Neuronal stem cell (in vitro differentiated cells): ENCODE measurements around the gene MGAT3.

Experiments used
- DNase-seq: peaks from one replicate; pipeline ENCODE4 v3.0.0-alpha.2; 2013; ENCODE audit warnings: low spot score
- H2AFZ ChIP-seq: one replicate; pipeline ENCODE4 v1.6.1; 2013; ENCODE audit warnings: mild to moderate bottlenecking, low read length, inconsistent platforms
- H2AK5ac ChIP-seq: 2 replicates; pipeline ENCODE4 v1.6.1; 2013; ENCODE audit warnings: low read depth, mild to moderate bottlenecking, inconsistent platforms, low read length, moderate library complexity, mixed read lengths
- H2BK120ac ChIP-seq: 2 replicates; pipeline ENCODE4 v1.6.1; 2013; ENCODE audit warnings: low read depth, mild to moderate bottlenecking, inconsistent platforms, low read length, moderate library complexity, mixed read lengths
- H2BK12ac ChIP-seq: one replicate; pipeline ENCODE4 v1.6.1; 2013; ENCODE audit warnings: low read length, inconsistent platforms
- H2BK15ac ChIP-seq: 2 replicates; pipeline ENCODE4 v1.6.1; 2013; ENCODE audit warnings: mild to moderate bottlenecking, low read length, inconsistent platforms, mixed read lengths
- H2BK5ac ChIP-seq: one replicate; pipeline ENCODE4 v1.6.1; 2013; ENCODE audit warnings: inconsistent platforms, mild to moderate bottlenecking, low read length, moderate library complexity
- H3K14ac ChIP-seq: one replicate; pipeline ENCODE4 v1.6.1; 2013; ENCODE audit warnings: low read length, inconsistent platforms
- H3K18ac ChIP-seq: 2 replicates; pipeline ENCODE4 v1.6.1; 2013; ENCODE audit warnings: low read length, inconsistent platforms
- H3K23ac ChIP-seq: 2 replicates; pipeline ENCODE4 v1.6.1; 2013; ENCODE audit warnings: low read depth, mild to moderate bottlenecking, mixed read lengths, low read length, inconsistent platforms; ENCODE audit not compliant: poor library complexity
- H3K27ac ChIP-seq: replicated peaks from 3 replicates; pipeline ENCODE4 v1.5.1; 2013; ENCODE audit warnings: low read length, inconsistent platforms
- H3K27me3 ChIP-seq, 3 experiments: 2 replicates each; pipeline ENCODE4 v1.6.1; 2013; ENCODE audit warnings: low read length in 3 of 3, mild to moderate bottlenecking in 2 of 3, inconsistent platforms in 1 of 3, low read depth in 1 of 3, mixed read lengths in 1 of 3, moderate library complexity in 1 of 3; ENCODE audit not compliant: control insufficient read depth in 3 of 3, insufficient read depth in 3 of 3
- H3K36me3 ChIP-seq, 2 donors: replicated peaks in 1 of 2; 2 replicates each; pipeline ENCODE4 v1.6.1; 2013; ENCODE audit warnings: low read length in 2 of 2; ENCODE audit not compliant: control insufficient read depth in 2 of 2, insufficient read depth in 2 of 2
- H3K4ac ChIP-seq: 2 replicates; pipeline ENCODE4 v1.6.1; 2013; ENCODE audit warnings: inconsistent platforms, mild to moderate bottlenecking, low read length, moderate library complexity
- H3K4me1 ChIP-seq, 2 donors: 1 replicate in 1 of 2; 2 replicates in 1 of 2; pipeline ENCODE4 v1.6.1; 2013; ENCODE audit warnings: low read length in 2 of 2, low read depth in 1 of 2; ENCODE audit not compliant: control insufficient read depth in 2 of 2, insufficient read depth in 1 of 2
- H3K4me2 ChIP-seq: one replicate; pipeline ENCODE4 v1.6.1; 2013; ENCODE audit warnings: mild to moderate bottlenecking, low read length, inconsistent platforms; ENCODE audit not compliant: insufficient read depth, poor library complexity, severe bottlenecking
- H3K4me3 ChIP-seq, 2 donors: 2 replicates each; pipeline ENCODE4 v1.5.1; 2013; ENCODE audit warnings: low read length in 2 of 2, mild to moderate bottlenecking in 2 of 2, inconsistent platforms in 1 of 2, moderate library complexity in 1 of 2
- H3K79me1 ChIP-seq: one replicate; pipeline ENCODE4 v1.6.1; 2013; ENCODE audit warnings: low read depth, mild to moderate bottlenecking, inconsistent platforms, low read length, moderate library complexity
- H3K9ac ChIP-seq: one replicate; pipeline ENCODE4 v1.6.1; 2013; ENCODE audit warnings: mild to moderate bottlenecking, low read depth, low read length, inconsistent platforms; ENCODE audit not compliant: poor library complexity
- H3K9me3 ChIP-seq, 2 donors: replicated peaks in 1 of 2; 2 replicates each; pipeline versions ENCODE3 to v1.6.1; 2013; ENCODE audit warnings: low read length in 2 of 2, mild to moderate bottlenecking in 2 of 2, inconsistent platforms in 1 of 2, low read depth in 1 of 2, mixed read lengths in 1 of 2, moderate library complexity in 1 of 2; ENCODE audit not compliant: control insufficient read depth in 2 of 2, insufficient read depth in 1 of 2
- H4K8ac ChIP-seq: one replicate; pipeline ENCODE4 v1.6.1; 2013; ENCODE audit warnings: low read depth, mild to moderate bottlenecking, inconsistent platforms, low read length, moderate library complexity
- H4K91ac ChIP-seq: one replicate; pipeline ENCODE4 v1.6.1; 2013; ENCODE audit warnings: low read length, low read depth, mild to moderate bottlenecking, inconsistent platforms; ENCODE audit not compliant: poor library complexity
- WGBS, 2 donors: extraction: QIAGEN DNeasy Blood & Tissue Kit; methylation state at CpG; one replicate each; pipeline ENCODE4 v1.1.7; 2013; ENCODE audit warnings: missing lambda C conversion rate in 2 of 2, mixed read lengths in 1 of 2; ENCODE audit not compliant: insufficient read length in 2 of 2, insufficient replicate concordance in 1 of 2; ENCODE audit errors: extremely low coverage in 2 of 2; 5-methylcytosine and 5-hydroxymethylcytosine counted together

The MGAT3 gene

GRCh38 chr22:39469326-39469680 is 12.5 kb downstream of the MGAT3 start:
- H4K91ac ChIP-seq: no peak overlapping the region
- H2BK12ac ChIP-seq: peak overlapping the region; percentile 75
- WGBS, 2 donors: no CpG with 5 or more reads among the region's 6 CpGs
- H3K4ac ChIP-seq: no peak overlapping the region
- peak overlapping the region; percentile 20 for H3K27ac ChIP-seq
- no peak overlapping the region for H4K8ac ChIP-seq
- H3K4me3 ChIP-seq: no peak overlapping the region
- H3K36me3 ChIP-seq: no peaks in the 10 kb centered on the region
- peak overlapping the region; percentile 43 for H2AK5ac ChIP-seq
- no peaks in the 10 kb centered on the region for H3K27me3 ChIP-seq
- peak overlapping the region; percentile 86 for H2BK15ac ChIP-seq
- H3K4me1 ChIP-seq: peaks cover 43 to 45% of the 10 kb centered on the region in 2 donors
- H3K18ac ChIP-seq: peak overlapping the region; percentile 59
- H3K23ac ChIP-seq: no peak overlapping the region
- no peak overlapping the region for H2AFZ ChIP-seq
- H2BK5ac ChIP-seq: peak overlapping the region; percentile 79
- no peak overlapping the region for H3K4me2 ChIP-seq
- DNase-seq: no peak
- no peak overlapping the region for H3K14ac ChIP-seq
- peaks cover 13% of the 10 kb centered on the region for H3K79me1 ChIP-seq
- peak overlapping the region; percentile 82 for H2BK120ac ChIP-seq
- H3K9ac ChIP-seq: peak overlapping the region; percentile 66
- no peaks in the 10 kb centered on the region for H3K9me3 ChIP-seq

- Histone ChIP-seq H2AFZ (no peak overlapping the region), H3K18ac (peak overlapping the region; percentile 53), H3K79me1 (peaks cover 14% of the 10 kb centered on the region), H4K91ac (peak overlapping the region; percentile 75), H3K14ac (peak overlapping the region; percentile 49), H3K36me3 (no peaks in the 10 kb centered on the region), H2BK15ac (peak overlapping the region; percentile 86), H3K9ac (peak overlapping the region; percentile 56), H3K4me2 (no peak overlapping the region), H2BK12ac (peak overlapping the region; percentile 88), H3K27me3 (no peaks in the 10 kb centered on the region), H3K27ac (peak overlapping the region; percentile 42), H3K4me3 (no peak overlapping the region), H3K4me1 (peaks cover 46 to 51% of the 10 kb centered on the region in 2 donors), H2BK5ac (peak overlapping the region; percentile 79), H2BK120ac (peak overlapping the region; percentile 82), H3K23ac (peak overlapping the region; percentile 32), H3K4ac (no peak overlapping the region), H2AK5ac (peak overlapping the region; percentile 43), H3K9me3 (no peaks in the 10 kb centered on the region), H4K8ac (no peak overlapping the region)
- DNase-seq: no peak
- WGBS, 2 donors: no CpG with 5 or more reads among the region's 26 CpGs
Observed at GRCh38 chr22:39469681-39470450, 13.1 kb downstream of the MGAT3 start.

- Histone ChIP-seq H3K9me3 (no peaks in the 10 kb centered on the region), H2BK120ac (peak overlapping the region; percentile 82), H3K36me3 (no peaks in the 10 kb centered on the region), H3K79me1 (peaks cover 14% of the 10 kb centered on the region), H2BK15ac (peak overlapping the region; percentile 86), H3K4me1 (peaks cover 47 to 49% of the 10 kb centered on the region in 2 donors), H3K9ac (peak overlapping the region; percentile 56), H2BK12ac (peak overlapping the region; percentile 88), H3K27ac (peak overlapping the region; percentile 42), H3K18ac (peak overlapping the region; percentile 79), H2AK5ac (peak overlapping the region; percentile 43), H3K4ac (no peak overlapping the region), H3K27me3 (no peaks in the 10 kb centered on the region), H3K4me3 (no peak overlapping the region), H3K4me2 (no peak overlapping the region), H2BK5ac (peak overlapping the region; percentile 79), H4K8ac (no peak overlapping the region), H2AFZ (peak overlapping the region; percentile 64), H4K91ac (peak overlapping the region; percentile 75), H3K14ac (peak overlapping the region; percentile 49), H3K23ac (peak overlapping the region; percentile 32)
- WGBS, 2 donors: no CpG with 5 or more reads among the region's 16 CpGs
- DNase-seq: no peak
Observed at GRCh38 chr22:39470451-39471291, 13.9 kb downstream of the MGAT3 start.
